K562 (cell line): ENCODE results near the gene ZNF2. TPM values are rescaled to one million over a fixed set of nuclear protein-coding genes. Genes with fewer than 3 reads are reported as not detected.

Source experiments
- AFF4 ChIP-seq: sonication (generic); formaldehyde crosslinking; IDR thresholded peaks from 2 replicates; pipeline ENCODE4 v1.8.0; 2023; ENCODE audit warnings: mild to moderate bottlenecking, missing genetic modification reagents
- CBX3 ChIP-seq, 2 experiments: IDR thresholded peaks; 1 replicate in 1 of 2; 2 replicates in 1 of 2; pipeline ENCODE4 v1.6.1; 2012; ENCODE audit warnings: inconsistent platforms in 2 of 2, low read length in 2 of 2, borderline replicate concordance in 1 of 2, control low read depth in 1 of 2
- FOXJ3 ChIP-seq: sonication (generic); formaldehyde crosslinking; IDR thresholded peaks from 2 replicates; pipeline ENCODE4 v1.4.0; 2020; ENCODE audit warnings: mild to moderate bottlenecking, missing genetic modification reagents
- GTF2A2 ChIP-seq: IDR thresholded peaks from 2 replicates; pipeline ENCODE4 v1.6.1; 2016; ENCODE audit warnings: mild to moderate bottlenecking, missing genetic modification characterization, missing compliant biosample characterization
- KDM1A ChIP-seq, 2 experiments: fragments of 450-650 bp; IDR thresholded peaks; 2 replicates each; pipeline ENCODE4 v1.6.1; 2016; ENCODE audit warnings: mild to moderate bottlenecking in 2 of 2
- LCOR ChIP-seq: sonication (generic); formaldehyde crosslinking; IDR thresholded peaks from 2 replicates; pipeline ENCODE4 v1.8.0; 2022; ENCODE audit warnings: mild to moderate bottlenecking, missing genetic modification reagents
- NFYB ChIP-seq: IDR thresholded peaks from 2 replicates; pipeline ENCODE4 v1.6.1; 2011; ENCODE audit warnings: mild to moderate bottlenecking, moderate library complexity; ENCODE audit not compliant: insufficient read length; ENCODE audit errors: extremely low read depth
- POLR2B ChIP-seq: fragments of 450-650 bp; IDR thresholded peaks from 2 replicates; pipeline ENCODE4 v1.6.1; 2018; ENCODE audit warnings: low read depth; ENCODE audit not compliant: partially characterized antibody
- ZC3H11A ChIP-seq: IDR thresholded peaks from 2 replicates; pipeline ENCODE4 v1.6.1; 2012; ENCODE audit warnings: low read depth, low read length, improper control_type of control experiment
- ZNF174 ChIP-seq: fragments of 250-450 bp; sonication (Bioruptor Pico); IDR thresholded peaks from 2 replicates; pipeline ENCODE4 v1.4.0; 2020; ENCODE audit warnings: mild to moderate bottlenecking
- ZNF3 ChIP-seq: fragments of 250-450 bp; sonication (Bioruptor Pico); IDR thresholded peaks from 2 replicates; pipeline ENCODE4 v1.5.0; 2021; ENCODE audit warnings: mild to moderate bottlenecking, moderate library complexity
- polyA plus RNA-seq, 8 experiments: library from polyadenylated mRNA; depleted of rRNA in 4 of 8; stranded (reverse) in 5 of 8; unstranded in 3 of 8; fragments of >200 nt; fragmentation: Nextera tagmentation in 2 of 8; fragmentation: Illumina TruSeq in 1 of 8; extraction: Ambion mirVana in 2 of 8; extraction: Trizol in 1 of 8; gene quantifications; 2 replicates each; pipeline versions ENCODE4 v1.2.1 to v1.2.3, GENCODE V29; 2011 to 2014; ENCODE audit warnings: inconsistent platforms in 1 of 8, missing spikeins in 1 of 8
- total RNA-seq, 7 experiments: library from RNA; depleted of rRNA in 6 of 7; stranded (reverse); fragments of >200 nt in 6 of 7; fragmentation: Illumina TruSeq in 2 of 7; extraction: Trizol in 2 of 7; gene quantifications; 2 replicates each; pipeline versions ENCODE4 v1.2.1 to v1.2.3, GENCODE V29; 2011 to 2021; ENCODE audit warnings: low replicate concordance in 1 of 7
- TF ChIP-seq, protein P1 (sequence below): fragments of 200-600 bp; sonication (generic); IDR thresholded peaks from one replicate; pipeline ENCODE4 v1.6.1; 2012; ENCODE audit warnings: mild to moderate bottlenecking, low read depth, low read length, inconsistent platforms

Gene ZNF2
- total and polyA plus RNA-seq, 9 of the 15 experiments (the other 6 are each of a cell fraction or from before 2014, with no cell fraction given): 1.6 to 4.5 (median 3.4) TPM

- TF ChIP-seq, protein P1, sequence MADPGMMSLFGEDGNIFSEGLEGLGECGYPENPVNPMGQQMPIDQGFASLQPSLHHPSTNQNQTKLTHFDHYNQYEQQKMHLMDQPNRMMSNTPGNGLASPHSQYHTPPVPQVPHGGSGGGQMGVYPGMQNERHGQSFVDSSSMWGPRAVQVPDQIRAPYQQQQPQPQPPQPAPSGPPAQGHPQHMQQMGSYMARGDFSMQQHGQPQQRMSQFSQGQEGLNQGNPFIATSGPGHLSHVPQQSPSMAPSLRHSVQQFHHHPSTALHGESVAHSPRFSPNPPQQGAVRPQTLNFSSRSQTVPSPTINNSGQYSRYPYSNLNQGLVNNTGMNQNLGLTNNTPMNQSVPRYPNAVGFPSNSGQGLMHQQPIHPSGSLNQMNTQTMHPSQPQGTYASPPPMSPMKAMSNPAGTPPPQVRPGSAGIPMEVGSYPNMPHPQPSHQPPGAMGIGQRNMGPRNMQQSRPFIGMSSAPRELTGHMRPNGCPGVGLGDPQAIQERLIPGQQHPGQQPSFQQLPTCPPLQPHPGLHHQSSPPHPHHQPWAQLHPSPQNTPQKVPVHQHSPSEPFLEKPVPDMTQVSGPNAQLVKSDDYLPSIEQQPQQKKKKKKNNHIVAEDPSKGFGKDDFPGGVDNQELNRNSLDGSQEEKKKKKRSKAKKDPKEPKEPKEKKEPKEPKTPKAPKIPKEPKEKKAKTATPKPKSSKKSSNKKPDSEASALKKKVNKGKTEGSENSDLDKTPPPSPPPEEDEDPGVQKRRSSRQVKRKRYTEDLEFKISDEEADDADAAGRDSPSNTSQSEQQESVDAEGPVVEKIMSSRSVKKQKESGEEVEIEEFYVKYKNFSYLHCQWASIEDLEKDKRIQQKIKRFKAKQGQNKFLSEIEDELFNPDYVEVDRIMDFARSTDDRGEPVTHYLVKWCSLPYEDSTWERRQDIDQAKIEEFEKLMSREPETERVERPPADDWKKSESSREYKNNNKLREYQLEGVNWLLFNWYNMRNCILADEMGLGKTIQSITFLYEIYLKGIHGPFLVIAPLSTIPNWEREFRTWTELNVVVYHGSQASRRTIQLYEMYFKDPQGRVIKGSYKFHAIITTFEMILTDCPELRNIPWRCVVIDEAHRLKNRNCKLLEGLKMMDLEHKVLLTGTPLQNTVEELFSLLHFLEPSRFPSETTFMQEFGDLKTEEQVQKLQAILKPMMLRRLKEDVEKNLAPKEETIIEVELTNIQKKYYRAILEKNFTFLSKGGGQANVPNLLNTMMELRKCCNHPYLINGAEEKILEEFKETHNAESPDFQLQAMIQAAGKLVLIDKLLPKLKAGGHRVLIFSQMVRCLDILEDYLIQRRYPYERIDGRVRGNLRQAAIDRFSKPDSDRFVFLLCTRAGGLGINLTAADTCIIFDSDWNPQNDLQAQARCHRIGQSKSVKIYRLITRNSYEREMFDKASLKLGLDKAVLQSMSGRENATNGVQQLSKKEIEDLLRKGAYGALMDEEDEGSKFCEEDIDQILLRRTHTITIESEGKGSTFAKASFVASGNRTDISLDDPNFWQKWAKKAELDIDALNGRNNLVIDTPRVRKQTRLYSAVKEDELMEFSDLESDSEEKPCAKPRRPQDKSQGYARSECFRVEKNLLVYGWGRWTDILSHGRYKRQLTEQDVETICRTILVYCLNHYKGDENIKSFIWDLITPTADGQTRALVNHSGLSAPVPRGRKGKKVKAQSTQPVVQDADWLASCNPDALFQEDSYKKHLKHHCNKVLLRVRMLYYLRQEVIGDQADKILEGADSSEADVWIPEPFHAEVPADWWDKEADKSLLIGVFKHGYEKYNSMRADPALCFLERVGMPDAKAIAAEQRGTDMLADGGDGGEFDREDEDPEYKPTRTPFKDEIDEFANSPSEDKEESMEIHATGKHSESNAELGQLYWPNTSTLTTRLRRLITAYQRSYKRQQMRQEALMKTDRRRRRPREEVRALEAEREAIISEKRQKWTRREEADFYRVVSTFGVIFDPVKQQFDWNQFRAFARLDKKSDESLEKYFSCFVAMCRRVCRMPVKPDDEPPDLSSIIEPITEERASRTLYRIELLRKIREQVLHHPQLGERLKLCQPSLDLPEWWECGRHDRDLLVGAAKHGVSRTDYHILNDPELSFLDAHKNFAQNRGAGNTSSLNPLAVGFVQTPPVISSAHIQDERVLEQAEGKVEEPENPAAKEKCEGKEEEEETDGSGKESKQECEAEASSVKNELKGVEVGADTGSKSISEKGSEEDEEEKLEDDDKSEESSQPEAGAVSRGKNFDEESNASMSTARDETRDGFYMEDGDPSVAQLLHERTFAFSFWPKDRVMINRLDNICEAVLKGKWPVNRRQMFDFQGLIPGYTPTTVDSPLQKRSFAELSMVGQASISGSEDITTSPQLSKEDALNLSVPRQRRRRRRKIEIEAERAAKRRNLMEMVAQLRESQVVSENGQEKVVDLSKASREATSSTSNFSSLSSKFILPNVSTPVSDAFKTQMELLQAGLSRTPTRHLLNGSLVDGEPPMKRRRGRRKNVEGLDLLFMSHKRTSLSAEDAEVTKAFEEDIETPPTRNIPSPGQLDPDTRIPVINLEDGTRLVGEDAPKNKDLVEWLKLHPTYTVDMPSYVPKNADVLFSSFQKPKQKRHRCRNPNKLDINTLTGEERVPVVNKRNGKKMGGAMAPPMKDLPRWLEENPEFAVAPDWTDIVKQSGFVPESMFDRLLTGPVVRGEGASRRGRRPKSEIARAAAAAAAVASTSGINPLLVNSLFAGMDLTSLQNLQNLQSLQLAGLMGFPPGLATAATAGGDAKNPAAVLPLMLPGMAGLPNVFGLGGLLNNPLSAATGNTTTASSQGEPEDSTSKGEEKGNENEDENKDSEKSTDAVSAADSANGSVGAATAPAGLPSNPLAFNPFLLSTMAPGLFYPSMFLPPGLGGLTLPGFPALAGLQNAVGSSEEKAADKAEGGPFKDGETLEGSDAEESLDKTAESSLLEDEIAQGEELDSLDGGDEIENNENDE: no peak
- TF ChIP-seq ZC3H11A: no peak
- TF ChIP-seq ZNF174: no peak
- TF ChIP-seq POLR2B: peak; percentile 48
- TF ChIP-seq LCOR (CRISPR knock-in tag): no peak
- TF ChIP-seq KDM1A (IDR thresholded peaks at IDR 0.05): peak; percentile 83 to 93
- TF ChIP-seq CBX3 (IDR thresholded peaks at IDR 0.05; ENCODE audit: borderline replicate concordance in 1 of 2, low read length in 2 of 2): peak in 1 of 2 experiments; percentile 52; a peak in 1 of 3 replicates
- peak; percentile 87 for TF ChIP-seq AFF4
- TF ChIP-seq NFYB: no peak
- TF ChIP-seq FOXJ3 (CRISPR knock-in tag): no peak
- no peak for TF ChIP-seq GTF2A2 (tag)
- TF ChIP-seq ZNF3 (CRISPR knock-in tag): no peak
Observed at GRCh38 chr2:95121407-95122196, 44.0 kb upstream of the ZNF2 start, which contains the start of gene MRPS5 (continued).
